NCI-H526 treated with DMSO at 0.1 percent for 48 hours (cell line): Measurements from ENCODE around the gene BRF1.

ENCODE experiments used
- DNase-seq: peaks from one replicate; lab custom pipeline; 2025; lab: John Stamatoyannopoulos, UW

BRF1 gene

DNA sequence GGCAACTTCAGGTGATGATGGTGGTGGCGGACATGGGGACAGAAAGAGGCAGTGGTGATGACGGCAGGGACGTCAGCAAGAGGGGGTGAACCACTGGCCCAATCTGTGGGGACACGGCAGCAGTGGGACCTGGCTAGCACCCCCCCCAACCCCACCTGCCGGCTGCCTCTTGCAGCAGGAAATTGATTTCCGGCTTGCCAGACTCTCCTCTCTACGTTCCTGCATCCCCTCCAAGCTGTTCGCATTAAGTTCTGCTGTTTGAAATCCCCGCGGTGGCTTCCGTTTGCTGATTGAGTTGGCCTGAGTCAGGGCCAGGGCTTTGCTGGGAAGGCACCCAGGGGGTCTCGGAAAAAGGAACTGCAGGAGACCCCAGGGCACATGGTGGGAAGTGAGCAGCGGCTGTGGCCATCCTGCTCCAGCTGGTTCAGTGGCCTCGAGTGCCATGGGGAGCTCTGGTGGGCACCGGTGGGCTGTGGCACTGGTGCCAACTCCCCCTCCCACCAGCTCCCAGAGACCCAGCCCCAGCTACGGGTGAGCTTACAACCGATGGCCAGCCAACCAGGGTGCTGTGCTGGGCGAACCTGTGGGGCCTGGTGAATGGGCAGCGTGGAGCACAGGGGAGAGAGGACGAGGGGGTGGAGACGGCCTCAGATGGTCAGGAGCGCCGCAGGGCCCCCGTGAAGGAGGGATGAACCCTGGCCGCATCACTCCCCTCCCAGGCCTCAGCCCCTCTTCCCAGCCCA is 105.1 kb downstream of the BRF1 start:
- no peak for DNase-seq

DNA sequence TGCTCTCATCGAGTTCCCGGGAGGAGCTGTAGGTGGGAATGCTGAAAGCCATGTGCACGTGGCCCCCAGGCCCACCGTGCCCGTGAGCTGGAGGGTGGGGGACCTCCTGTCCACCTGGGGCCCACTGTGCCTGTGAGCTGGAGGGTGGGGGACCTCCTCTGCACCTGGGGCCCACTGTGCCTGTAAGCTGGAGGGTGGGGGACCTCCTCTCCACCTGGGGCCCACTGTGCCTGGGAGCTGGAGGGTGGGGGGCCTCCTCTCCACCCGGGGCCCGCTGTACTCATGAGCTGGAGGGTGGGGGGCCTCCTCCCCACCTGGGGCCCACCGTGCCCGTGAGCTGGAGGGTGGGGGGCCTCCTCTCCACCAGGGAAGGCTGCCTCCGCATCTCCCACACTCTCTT is 105.8 kb downstream of the BRF1 start:
- no peak for DNase-seq

DNA sequence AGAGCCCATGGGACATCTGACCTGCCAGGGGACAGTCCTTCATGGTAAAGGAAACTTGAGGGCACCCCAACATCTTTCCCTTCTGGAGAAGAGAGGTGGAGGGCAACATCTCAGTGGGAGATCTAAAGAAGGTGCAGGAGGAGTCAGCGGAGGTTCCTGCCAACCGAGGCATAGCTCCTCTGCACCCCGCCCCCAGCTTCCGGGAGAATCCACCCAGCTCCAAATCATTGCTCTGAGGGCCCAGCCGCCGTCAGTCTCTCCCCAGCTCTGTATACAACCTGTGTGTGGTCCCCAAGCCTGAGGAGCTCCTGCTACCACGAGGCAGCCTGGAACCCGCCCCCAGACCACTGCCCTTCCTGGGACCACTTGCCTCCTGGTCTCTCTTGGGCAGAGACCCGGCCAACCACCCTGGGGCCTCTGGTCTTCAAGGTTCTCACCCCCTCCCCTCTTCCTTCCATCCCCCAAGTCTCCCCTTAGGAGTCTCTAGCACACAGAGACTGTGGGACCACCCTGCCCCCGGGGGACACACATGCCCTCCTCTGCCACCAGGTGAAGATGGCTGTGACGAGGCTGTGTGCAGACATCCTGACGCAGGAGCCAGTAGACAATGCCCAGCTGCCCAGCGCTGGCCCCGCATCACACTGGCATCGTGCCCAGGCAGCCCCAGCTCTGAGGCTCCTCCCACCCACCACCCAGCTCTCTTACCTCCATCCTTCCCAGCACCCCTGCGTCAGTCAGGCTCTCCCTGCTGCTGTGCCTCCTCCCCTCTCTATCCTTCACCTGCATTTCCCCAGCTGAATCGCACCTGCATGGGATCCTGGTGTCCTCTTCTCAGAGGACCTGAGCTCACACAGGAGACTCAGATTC is 106.7 kb downstream of the BRF1 start:
- DNase-seq: no peak

DNA sequence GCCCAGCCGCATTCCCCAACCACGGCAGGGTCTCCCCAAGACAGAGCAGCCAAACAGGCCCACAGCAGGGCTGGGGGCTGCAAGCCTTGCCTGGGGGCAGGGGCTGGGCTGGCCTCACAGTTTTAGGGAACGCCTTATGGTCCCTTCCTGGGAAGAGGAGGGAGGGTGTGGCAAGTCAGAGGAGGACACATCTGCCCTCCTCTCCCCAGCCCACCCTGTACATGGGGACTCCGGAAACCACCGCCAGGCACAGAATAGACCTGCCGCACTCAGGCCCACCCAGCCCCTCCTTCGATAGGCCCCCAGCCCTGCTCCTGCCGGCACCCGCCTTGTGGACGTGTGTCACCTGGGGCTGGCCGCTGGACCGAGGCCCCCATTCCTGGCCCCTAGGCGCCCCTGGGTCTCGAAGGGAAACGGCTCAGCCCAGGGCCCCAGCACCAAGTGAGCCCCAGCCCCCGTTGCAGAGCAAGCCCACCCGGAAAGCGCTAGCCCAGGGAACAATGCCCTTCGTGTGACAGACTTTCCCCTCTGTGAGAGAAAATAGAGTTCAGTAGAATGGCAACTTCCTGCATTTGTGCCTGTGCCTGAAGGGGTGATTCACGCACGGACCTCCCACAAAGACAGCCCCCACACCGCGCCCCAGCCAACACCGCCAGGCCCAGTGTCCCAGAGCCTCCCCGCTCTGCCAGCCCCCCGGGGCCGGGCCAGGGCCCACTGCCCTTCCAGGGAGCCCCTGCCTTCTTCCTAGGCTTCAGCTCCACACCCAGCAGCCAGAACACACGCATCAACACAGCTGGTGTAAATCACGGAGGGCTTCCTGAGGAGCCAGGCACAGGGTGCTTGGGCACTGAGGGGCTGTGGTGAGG is 107.7 kb downstream of the BRF1 start:
- no peak for DNase-seq

DNA sequence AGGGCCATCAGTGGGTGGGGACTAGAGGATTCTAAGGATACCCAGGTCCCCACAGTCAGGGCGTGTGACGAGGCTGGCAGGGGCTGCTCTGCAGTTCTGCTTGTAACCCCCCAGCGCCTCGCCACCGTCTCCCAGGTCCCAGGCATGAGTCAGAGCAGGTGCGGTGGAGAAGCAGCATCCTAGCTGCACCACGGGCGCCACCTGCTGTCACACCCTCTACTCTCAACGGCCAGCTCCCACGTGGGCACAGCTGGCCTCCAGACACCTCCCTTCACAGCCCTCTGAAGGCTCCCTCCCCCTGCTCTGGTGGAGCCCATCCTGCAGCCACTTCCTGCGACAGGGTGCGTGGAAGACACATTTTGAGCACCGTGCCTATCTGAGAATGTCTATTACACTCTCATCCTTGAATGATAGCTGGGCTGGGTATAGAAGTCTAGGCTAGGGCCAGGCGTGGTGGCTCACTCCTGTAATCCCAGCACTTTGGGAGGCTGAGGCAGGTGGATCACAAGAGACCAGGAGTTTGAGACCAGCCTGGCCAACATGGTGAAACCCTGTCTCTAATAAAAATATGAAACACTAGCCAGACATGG is 112.8 kb downstream of the BRF1 start:
- DNase-seq: peak; percentile 57

DNA sequence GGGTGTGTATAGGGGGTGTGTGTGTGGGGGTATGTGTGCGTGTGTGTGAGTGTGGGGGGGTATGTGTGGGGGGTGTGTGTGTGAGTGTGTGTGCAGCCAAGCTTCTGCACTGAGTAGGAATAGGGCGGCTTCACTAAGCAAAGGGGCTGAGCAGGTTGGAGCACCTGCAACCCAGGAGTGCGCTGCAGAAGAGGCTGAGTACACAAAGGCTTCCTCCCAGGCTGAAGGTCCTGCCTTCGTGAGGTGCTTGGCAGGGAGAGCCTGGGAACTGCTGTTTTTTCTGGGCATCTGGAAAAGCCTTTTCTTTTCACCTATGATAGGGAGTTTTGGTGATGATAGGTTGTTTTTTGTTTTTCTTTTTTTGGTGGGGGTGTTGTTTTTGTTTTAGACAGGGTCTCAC is 113.7 kb downstream of the BRF1 start:
- DNase-seq: no peak

DNA sequence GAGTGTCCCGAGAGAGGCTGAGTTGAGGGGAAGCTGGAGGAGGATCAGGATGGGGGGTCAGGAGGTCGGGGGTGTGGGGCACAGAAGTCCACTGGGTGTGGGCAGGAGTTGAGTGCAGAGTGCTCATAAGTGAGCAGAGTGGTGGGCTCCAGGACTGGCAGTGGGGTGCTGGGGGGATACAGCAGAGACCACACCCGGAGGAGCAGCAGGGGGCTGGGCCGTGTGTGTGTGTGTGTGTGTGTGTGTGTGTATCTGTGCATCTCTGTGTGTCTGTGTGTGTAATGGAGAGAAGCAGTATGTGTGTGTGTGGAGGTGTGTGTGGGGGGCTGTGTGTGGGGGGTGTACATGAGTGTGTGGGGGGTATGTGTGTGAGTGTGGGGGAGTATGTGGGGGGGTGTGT is 114.8 kb downstream of the BRF1 start:
- no peak for DNase-seq

DNA sequence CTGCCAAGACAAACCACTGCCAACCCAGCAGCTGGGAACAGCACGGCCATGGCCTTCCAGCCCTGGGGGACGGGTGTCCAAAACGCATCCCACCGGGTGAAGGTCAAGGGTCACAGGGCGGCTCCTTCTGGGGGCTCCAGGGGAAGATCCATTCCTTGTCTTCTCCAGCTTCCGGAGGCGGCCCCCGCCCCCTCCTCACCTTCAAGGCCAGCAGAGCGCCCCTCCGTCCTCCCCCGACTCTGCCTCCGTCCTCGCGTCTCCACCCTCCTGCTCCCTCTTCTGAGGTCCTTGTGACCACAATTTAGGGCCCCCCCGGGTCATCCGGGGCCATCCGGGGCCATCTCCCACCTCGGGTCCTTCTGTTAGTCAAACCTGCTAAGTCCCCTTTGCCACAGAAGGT is 115.8 kb downstream of the BRF1 start:
- DNase-seq: no peak

DNA sequence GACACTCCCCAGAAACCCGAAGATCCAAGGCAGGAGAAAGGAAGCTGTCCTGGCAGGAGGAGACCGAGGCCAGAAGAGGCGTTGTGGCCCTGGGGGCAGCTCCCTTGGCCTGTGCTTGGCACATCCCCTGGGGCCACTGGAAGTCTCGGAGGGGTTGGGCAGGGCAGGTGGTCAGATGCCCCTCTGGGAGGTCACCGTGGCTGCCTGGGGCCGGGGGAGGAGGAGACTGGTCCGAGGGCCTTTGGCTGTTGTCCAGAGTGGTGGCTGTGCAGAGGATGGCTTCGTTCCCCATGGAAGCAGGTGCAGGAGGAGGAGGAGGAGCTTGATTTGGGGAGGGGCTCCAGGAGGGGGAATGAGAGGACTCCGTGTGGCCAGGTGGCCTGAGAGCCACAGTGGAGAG is 116.3 kb downstream of the BRF1 start:
- no peak for DNase-seq

DNA sequence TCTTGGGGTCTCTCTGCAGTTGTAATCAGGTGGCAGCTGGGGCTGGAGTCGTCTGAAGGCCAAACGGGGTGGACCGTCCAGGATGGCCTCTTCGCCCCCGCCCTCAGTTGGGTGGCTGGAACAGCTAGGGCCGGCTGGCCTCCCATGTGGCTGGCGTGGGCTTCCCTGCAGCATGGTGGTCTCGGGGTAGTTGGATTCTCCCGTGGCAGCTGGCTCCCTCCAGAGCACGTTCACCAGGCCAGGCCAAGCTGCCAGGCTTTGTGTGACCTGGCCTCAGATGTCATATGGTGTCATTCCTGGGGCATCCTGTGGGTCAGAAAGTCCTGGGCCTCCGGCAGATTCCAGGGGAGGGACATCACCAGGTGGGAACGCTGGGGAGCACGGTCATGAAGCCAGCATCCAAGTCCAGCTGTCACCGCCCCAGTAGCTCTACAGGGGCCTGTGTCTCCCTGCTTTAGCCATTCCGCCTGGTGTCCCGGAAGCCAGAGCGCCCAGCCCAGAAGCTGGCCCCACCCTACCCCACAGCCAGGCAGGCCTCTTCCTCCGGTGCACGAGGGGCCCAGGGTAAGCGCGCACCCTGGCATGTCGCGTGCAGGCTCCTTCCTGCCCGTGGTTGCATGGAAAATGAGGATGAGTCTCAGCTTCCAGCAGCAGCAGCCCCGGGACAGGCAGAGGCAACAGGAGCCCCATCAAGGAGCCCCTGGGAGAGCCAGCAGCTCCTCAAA is 118.3 kb downstream of the BRF1 start:
- DNase-seq: no peak

DNA sequence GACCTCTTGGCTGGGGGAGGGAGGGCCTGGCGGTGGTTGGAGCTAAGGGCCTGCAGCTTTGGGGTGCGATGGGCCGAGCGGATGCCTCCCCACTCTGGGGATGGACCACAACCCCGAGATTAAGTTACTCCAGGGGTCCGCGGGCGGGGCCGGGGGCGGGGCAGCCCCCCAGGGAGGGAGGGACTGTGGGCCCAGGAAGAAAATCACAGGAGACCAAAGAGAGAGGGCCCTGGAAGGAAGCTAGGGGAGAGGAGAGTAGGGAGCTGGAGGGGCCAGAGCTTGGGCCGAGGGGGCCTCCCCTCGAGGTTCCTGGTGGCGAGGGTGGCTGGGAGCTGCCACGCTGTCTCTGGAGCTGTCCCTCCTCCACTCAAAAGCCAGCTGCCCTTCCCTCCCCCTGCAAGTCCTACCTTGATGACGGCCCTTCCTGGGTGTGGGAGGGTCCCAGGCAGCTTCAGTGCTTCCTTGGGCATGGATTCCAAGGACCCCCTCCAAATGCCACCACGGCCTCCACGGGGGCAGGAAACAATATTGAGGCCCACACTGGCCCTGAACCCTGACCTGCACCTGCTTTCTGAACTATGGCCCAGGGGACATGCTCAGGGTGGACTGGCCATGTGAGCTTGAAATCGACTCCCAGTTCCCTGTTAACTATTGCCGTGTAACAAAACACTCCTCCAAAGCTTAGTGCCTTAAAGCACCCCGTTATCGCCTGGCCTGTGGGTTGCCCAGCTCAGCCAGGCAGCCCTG is 119.1 kb downstream of the BRF1 start:
- no peak for DNase-seq

DNA sequence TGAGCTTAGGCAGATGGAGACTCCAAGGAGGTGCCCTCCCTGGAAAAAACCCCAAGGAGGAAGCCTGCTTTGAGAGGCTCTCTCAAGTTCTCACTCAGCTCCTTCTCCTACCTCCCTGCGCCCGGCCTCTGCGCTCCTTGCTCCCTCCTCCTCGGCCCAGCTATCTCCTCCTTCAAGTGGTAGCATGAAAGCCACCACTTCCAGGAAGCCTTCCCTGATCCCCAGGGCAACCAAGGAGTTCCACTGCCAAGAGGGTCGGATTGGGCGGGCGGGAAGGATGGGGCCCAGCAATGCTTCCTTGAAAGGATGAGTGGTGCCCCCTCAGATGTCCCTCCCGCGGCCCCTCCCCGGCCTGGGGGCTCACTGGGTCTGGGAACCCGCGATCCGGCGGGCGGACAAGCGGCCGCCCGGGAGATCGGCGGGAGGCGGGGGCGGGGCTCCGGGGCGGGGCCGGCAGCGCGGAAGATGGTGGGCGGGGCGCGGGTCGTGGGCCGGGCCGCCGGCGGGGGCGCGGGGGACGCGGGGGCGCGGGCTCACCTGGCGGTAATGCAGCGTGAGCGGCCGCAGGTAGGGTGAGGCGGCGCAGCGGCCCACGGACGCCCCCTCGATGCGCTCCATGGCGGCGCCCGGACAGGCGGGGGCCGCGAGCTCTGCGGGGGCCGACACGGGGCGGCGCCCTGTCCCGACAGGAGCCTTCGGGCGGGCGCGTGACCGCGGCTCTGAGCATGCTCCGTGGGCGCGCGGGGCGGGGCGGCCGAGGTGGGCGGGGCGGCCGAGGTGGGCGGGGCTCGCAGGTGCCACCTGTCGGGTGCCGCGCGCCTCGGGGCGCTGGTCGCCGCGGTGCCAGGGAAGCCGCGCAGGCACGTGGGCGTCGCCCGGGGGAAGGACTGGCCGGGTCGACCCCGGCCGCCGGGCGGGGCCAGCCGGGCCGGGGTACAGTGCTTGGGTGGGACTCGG is 119.9 kb downstream of the BRF1 start, which contains the start of gene NUDT14:
TSS of gene NUDT14 (minus strand) at position 721 of the 957 bp plus-strand sequence. CDS start at position 618, 103 bp downstream.
- peak; percentile 36 for DNase-seq

DNA sequence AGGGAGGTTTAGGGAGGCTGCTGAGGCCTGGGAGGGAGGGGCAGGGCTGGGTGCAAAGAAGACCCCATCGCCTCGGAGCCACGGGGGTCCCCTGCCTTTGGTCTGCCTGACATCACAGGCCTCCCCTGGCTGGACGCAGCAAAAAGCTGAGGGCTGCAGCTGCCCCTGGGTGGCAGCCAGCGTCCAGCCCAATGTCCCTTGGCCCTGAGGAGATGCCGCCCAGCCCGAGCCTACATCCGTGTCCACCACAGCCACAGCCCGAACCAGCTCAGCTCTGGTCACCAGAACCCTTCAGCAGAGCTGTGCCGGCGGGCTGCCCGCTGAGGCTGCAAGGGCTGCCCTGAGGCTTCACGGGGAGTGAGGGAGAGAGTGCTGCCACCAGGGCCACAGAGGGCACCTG is 121.6 kb downstream of the BRF1 start:
- DNase-seq: no peak

DNA sequence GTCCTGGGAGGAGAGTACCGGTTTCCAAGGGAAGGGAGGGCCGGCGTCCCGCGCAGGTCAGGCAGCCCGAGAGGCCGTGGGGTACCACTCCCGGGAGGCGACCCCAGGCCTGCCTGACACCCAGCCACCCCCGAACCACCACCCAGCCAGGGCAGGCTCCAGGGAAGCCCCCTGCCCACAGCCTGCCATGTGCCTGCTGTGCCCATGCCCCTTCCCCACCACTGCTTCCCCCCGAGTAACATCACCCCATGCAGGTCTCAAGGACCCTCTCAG is 122.0 kb downstream of the BRF1 start:
- DNase-seq: no peak

DNA sequence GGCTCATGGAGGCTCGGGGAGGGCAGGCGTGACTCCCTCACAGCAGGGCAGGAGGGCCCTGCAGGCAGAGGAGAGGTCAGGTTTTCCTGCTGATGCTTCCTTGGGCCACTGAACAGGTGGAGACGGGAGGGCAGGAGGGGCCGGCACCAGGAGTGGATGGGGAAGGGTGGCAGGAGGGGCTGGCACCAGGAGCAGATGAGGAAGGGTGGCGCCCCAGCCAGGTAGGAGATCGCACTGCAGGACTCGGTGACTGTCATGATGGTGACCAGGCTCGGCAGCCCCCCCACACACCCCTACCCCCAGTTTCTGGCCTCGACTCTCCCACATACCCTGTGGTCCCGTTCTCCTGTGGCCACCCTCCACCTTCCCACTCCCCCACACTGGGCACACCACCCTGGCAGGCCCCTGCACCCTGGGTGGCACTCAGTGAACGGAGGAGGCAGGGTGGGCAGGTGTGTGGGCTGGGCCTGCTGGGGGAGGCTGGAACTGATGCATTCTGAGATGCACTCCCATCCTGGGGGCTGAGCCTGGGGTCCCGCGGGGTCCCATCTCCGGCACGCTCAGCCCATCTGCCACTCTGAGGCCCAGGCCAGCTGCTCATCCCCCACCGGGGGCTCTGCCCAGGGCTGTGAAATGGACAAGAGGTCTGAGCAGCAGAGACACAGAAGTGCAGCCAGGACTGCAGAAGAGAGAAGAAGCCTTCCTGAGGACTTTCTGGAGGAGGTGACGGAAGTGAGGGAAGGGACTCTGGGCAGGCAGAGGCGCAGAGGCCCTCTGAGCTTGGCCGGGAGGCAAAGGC is 122.5 kb downstream of the BRF1 start:
- DNase-seq: no peak

DNA sequence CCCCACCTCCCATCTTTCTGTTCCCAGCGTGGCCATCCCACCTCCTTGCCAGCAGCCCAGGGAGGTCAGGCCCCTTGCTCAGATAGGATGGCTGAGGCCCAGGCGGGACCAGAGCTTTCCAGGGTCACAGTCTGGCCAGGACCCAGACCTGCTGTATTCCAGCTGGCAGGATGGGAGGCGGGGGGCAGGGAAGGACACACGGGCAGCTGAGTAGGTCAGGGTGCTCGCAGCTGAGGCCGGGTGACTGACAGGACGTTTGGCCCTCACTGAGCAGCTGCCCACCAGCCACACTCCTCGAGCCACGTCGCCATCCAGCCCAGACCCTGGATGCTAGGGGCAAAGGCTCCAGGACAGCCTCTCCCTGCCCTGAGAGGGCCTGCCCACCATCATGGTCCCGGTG is 123.7 kb downstream of the BRF1 start:
- no peak for DNase-seq

DNA sequence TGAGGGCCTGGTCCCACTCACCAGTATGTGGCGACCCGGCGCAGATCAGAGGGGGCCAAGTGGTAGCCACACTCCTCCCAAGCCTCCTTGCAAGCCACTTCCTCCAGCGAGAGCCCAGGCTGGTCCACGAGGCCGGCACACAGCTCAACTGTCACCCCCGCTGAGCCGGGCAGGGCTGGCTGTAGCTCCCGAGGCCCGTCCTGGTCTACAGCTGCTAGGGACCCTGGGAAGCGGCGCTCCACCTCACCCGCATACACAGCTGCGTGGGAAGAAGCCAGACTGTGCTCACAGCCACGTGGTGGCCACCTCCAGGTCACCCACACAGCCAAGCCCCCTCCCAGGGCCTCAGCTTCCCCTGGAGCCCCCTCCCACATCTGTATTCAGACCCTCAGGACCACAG is 124.3 kb downstream of the BRF1 start:
- DNase-seq: no peak
